GM21528 (cell line): ENCODE measurements around the gene SVIL.

Experiments used
- ATAC-seq: cut with Tn5 transposase; IDR thresholded peaks from one replicate; pipeline ENCODE4 v1.9.1; 2021; ENCODE audit warnings: mild to moderate bottlenecking, moderate library complexity; ENCODE audit not compliant: unreplicated experiment, low FRiP score

SVIL gene

GRCh38 chr10:29435809-29436501, 198.8 kb downstream of the SVIL start:
- ATAC-seq, result no peak

- ATAC-seq, result no peak
Measured at GRCh38 chr10:29434111-29434510, 200.7 kb downstream of the SVIL start.

GRCh38 chr10:29431711-29432110, 203.1 kb downstream of the SVIL start:
- ATAC-seq, result no peak

GRCh38 chr10:29430101-29430500, 204.7 kb downstream of the SVIL start:
- no peak for ATAC-seq

GRCh38 chr10:29428486-29428885, 206.3 kb downstream of the SVIL start:
- no peak for ATAC-seq

- ATAC-seq, result no peak
Measured at GRCh38 chr10:29427667-29428066, 207.1 kb downstream of the SVIL start.

- ATAC-seq, result no peak
Measured at GRCh38 chr10:29426420-29426819, 208.4 kb downstream of the SVIL start.

GRCh38 chr10:29424017-29424416, 210.8 kb downstream of the SVIL start:
- ATAC-seq, result no peak

- ATAC-seq, result no peak
Measured at GRCh38 chr10:29420744-29421143, 214.0 kb downstream of the SVIL start.

- ATAC-seq, result no peak
Measured at GRCh38 chr10:29417324-29417723, 217.4 kb downstream of the SVIL start.

GRCh38 chr10:29415876-29416275, 218.9 kb downstream of the SVIL start:
- no peak for ATAC-seq

- ATAC-seq, result no peak
Measured at GRCh38 chr10:29414501-29414900, 220.3 kb downstream of the SVIL start.

- no peak for ATAC-seq
Measured at GRCh38 chr10:29412485-29412884, 222.3 kb downstream of the SVIL start.

- ATAC-seq, result no peak
Measured at GRCh38 chr10:29411666-29412315, 223.0 kb downstream of the SVIL start.

- ATAC-seq, result peak; percentile 76
Measured at GRCh38 chr10:29409241-29410054, 225.3 kb downstream of the SVIL start.

GRCh38 chr10:29408847-29409240, 225.9 kb downstream of the SVIL start:
- no peak for ATAC-seq
